Adrenal gland (tissue), 12 donors: ENCODE measurements around the gene FAM174C. TPM values are rescaled to one million over a fixed set of nuclear protein-coding genes. Genes with fewer than 3 reads are reported as not detected.

Experiments used
- DNase-seq, 7 donors: peaks; one replicate each; pipeline ENCODE4 v3.0.0-alpha.2; 2019 to 2020
- H3K27ac ChIP-seq, 5 donors: fragments of 200-600 bp; sonication (generic) in 4 of 5; 1 replicate in 3 of 5; 2 replicates in 2 of 5; pipeline versions ENCODE4 v1.5.1 to v1.8.0; 2016 to 2020; ENCODE audit warnings: mild to moderate bottlenecking in 1 of 5
- H3K27me3 ChIP-seq: fragments of 200-600 bp; 2 replicates; pipeline ENCODE4 v1.8.0; 2021
- H3K36me3 ChIP-seq, 2 donors: fragments of 200-600 bp; replicated peaks in 1 of 2; 1 replicate in 1 of 2; 2 replicates in 1 of 2; pipeline versions ENCODE4 v1.5.1 to v1.8.0; 2018 to 2022
- H3K4me1 ChIP-seq, 2 donors: fragments of 200-600 bp; replicated peaks in 1 of 2; 1 replicate in 1 of 2; 2 replicates in 1 of 2; pipeline versions ENCODE4 v1.5.1 to v1.8.0; 2018 to 2021
- H3K4me3 ChIP-seq, 4 donors: fragments of 200-600 bp; sonication (generic) in 3 of 4; one replicate each; pipeline ENCODE4 v1.5.1; 2016 to 2018
- H3K9me3 ChIP-seq, 3 donors: fragments of 200-600 bp; sonication (generic) in 1 of 3; replicated peaks in 1 of 3; 1 replicate in 2 of 3; 2 replicates in 1 of 3; pipeline versions ENCODE4 v1.5.1 to v1.8.0; 2016 to 2021
- POLR2A ChIP-seq, 2 donors: fragments of 450-650 bp; IDR thresholded peaks; one replicate each; pipeline ENCODE4 v1.6.1; 2017; ENCODE audit warnings: antibody characterized with exemption in 2 of 2, mild to moderate bottlenecking in 2 of 2, moderate library complexity in 1 of 2
- WGBS, 4 donors: extraction: QIAGEN DNeasy Blood & Tissue Kit in 2 of 4; methylation state at CpG; one replicate each; pipeline versions ENCODE4 v1.1.5 to v1.1.7; 2013 to 2017; 5-methylcytosine and 5-hydroxymethylcytosine counted together
- intact Hi-C, 2 donors: fragments of 100-400 bp; cut with DNase I; formaldehyde crosslinking; loops; one replicate each; pipeline versions ENCODE4 v1.14.1 to v1.15.0; 2022 to 2023
- polyA plus RNA-seq, 3 donors: library from polyadenylated mRNA; stranded (reverse); fragments of 200-250 nt in 2 of 3; fragments of 350-450 nt in 1 of 3; fragmentation: Illumina TruSeq in 1 of 3; extraction: RNeasy Lipid Tissue Mini Kit (QIAGEN cat#74804) in 1 of 3; gene quantifications; one replicate each; pipeline ENCODE4 v1.2.3, GENCODE V29; 2013 to 2014
- total RNA-seq, 9 donors: library from RNA; depleted of rRNA in 4 of 9; stranded (reverse); fragments of >200 nt in 4 of 9; fragments of 120-200 nt in 1 of 9; fragmentation: NEBNext Ultra II Directional in 1 of 9; extraction: Animal tissue kit (Norgen Biotek cat#: 25700) in 1 of 9; gene quantifications; one replicate each; pipeline versions ENCODE4 v1.1.0 to v1.2.4, GENCODE V29; 2013 to 2023
- TF ChIP-seq, protein P1 (sequence below), 6 experiments: fragments of 450-650 bp in 4 of 6; fragments of 200-600 bp in 2 of 6; sonication (generic) in 1 of 6; IDR thresholded peaks; 1 replicate in 5 of 6; 2 replicates in 1 of 6; pipeline versions ENCODE4 v1.5.1 to v1.8.0; 2016 to 2021; ENCODE audit warnings: antibody characterized with exemption in 6 of 6, mild to moderate bottlenecking in 2 of 6, moderate library complexity in 1 of 6
- donor health status: healthy with polysubstance abuse.
- donor health status: Bipolar disorder and iron deficiency.
- donor health status: DM: yes; HTN: yes; CAD: no.
- donor health status: DM: no; HTN: no; CAD: no.
- donor health status: DM: no; HTN: no; CAD: no.
- donor health status: DM: yes; HTN: yes; CAD: no.

The FAM174C gene
- total and polyA plus RNA-seq, 12 donors = 3.8 to 279 (median 86.5) TPM

DNA sequence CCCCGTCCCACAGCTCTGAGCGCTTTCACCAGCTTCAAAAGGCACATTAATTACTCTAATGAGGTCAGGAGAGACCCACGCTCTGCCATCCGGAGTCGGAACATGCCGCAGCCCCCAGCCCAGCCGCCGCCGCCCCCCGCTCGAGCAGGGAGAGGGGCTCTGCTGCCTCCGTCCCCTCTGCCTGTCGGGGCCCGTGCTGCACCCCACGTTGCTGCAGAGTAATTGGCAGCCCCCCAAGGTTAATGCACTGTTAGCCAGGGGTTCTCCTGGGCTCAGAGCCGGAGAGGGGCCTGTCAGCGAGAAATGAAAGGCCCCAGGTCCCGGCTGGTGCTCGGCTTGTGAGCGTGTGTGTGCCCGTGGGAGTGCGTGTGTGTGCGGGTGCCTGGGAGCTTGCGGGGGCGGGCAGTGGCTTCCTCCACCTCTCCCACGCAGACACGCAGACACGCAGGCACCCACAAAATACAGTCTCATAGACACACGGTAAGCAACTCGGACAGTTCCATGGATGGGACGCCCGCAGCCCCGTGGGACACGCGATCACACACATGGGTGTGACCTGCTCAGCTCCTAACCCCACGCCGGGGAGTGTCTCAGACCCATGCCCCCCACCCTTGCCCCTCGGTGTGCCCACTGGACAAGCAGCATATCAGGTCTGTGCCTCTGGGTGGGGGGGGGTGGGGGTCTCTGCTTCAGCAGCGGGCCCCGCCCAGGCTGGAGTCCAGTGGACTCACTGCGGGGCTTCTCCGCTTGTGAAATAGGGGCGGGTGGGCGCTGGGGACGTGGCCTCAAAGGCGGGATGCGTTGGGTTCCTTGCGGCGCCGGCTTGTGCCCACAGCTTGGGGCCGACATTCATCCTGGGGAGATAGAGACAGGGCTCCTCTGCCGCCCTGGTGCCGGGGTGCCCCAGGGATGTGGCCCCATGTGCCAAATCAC lies 5.6 kb downstream of the FAM174C start:
- Histone ChIP-seq H3K4me1 (peaks cover 9 to 15% of the 10 kb centered on the region in 2 donors), H3K36me3 (peaks cover 0 to 17% of the 10 kb centered on the region in 2 donors), H3K27ac (no peak overlapping the region), H3K9me3 (no peaks in the 10 kb centered on the region), H3K27me3 (peaks cover 25% of the 10 kb centered on the region), H3K4me3 (no peak overlapping the region)
- 73 to 81% (median 78%) methylated on average over 9 to 53 of the region's 53 CpGs for WGBS, 4 donors
- intact Hi-C loops = loop anchor here (10.0 kb wide), 2 partner anchors 104 to 234 kb away; partner anchors contain the start of genes ADAMTSL5 (in 1 of the 2) and NDUFS7 (in 1 of the 2)
- TF ChIP-seq, protein P1, sequence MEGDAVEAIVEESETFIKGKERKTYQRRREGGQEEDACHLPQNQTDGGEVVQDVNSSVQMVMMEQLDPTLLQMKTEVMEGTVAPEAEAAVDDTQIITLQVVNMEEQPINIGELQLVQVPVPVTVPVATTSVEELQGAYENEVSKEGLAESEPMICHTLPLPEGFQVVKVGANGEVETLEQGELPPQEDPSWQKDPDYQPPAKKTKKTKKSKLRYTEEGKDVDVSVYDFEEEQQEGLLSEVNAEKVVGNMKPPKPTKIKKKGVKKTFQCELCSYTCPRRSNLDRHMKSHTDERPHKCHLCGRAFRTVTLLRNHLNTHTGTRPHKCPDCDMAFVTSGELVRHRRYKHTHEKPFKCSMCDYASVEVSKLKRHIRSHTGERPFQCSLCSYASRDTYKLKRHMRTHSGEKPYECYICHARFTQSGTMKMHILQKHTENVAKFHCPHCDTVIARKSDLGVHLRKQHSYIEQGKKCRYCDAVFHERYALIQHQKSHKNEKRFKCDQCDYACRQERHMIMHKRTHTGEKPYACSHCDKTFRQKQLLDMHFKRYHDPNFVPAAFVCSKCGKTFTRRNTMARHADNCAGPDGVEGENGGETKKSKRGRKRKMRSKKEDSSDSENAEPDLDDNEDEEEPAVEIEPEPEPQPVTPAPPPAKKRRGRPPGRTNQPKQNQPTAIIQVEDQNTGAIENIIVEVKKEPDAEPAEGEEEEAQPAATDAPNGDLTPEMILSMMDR (IDR thresholded peaks at IDR 0.05) = no peak
- no peak for TF ChIP-seq POLR2A (IDR thresholded peaks at IDR 0.05)
- peak in 2 of 7 donors; percentile 24 to 39 for DNase-seq

GRCh38 chr19:1281569-1282287 lies 6.4 kb downstream of the FAM174C start:
- no peaks in the 10 kb centered on the region for H3K9me3 ChIP-seq
- H3K4me3 ChIP-seq = no peak overlapping the region
- H3K36me3 ChIP-seq = peaks cover 0 to 17% of the 10 kb centered on the region in 2 donors
- intact Hi-C loops = loop anchor here (10.0 kb wide), 2 partner anchors 103 to 233 kb away; partner anchors contain the start of genes ADAMTSL5 (in 1 of the 2) and NDUFS7 (in 1 of the 2)
- no peak for DNase-seq
- H3K4me1 ChIP-seq = peaks cover under 1 to 7% of the 10 kb centered on the region in 2 donors
- TF ChIP-seq, protein P1 (IDR thresholded peaks at IDR 0.05) = no peak
- no peak for TF ChIP-seq POLR2A (IDR thresholded peaks at IDR 0.05)
- peaks cover 30% of the 10 kb centered on the region for H3K27me3 ChIP-seq
- WGBS, 4 donors = 53 to 71% (median 61%) methylated on average over 6 to 15 of the region's 15 CpGs
- no peak overlapping the region for H3K27ac ChIP-seq

DNA sequence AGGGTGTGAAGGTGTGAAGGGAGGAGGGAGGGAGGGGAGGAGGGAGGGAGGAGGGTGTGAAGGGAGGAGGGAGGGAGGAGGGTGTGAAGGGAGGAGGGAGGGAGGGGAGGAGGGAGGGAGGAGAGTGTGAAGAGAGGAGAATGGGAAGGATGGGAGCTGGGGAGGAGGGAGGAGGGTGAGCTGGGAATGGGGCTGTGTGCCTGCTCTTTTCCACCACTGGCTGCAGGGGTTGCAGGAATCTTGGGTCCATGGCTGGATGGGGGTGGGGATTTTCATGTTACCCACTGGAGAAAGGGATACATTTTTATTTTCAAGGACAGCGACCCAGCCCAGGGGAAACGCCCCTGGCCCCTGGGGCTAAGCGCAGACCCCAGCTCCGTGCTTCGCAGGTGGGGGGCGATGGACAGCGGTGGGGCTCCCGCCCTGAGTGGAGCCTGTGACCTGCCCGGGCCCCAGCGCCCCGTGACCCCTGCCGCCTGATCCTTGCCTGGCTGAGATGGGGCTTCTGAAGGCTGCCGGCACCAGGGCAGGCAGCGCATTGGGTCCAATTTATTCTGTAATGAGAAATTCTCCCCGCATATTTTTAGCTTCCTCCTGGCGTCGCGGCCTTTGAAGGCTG lies 7.4 kb downstream of the FAM174C start:
- intact Hi-C loops = loop anchor here (10.0 kb wide), 2 partner anchors 102 to 232 kb away; partner anchors contain the start of genes ADAMTSL5 (in 1 of the 2) and NDUFS7 (in 1 of the 2)
- TF ChIP-seq, protein P1 (IDR thresholded peaks at IDR 0.05) = no peak
- TF ChIP-seq POLR2A (IDR thresholded peaks at IDR 0.05) = no peak
- H3K36me3 ChIP-seq = peaks cover 0 to 10% of the 10 kb centered on the region in 2 donors
- DNase-seq = no peak
- H3K9me3 ChIP-seq = no peaks in the 10 kb centered on the region
- H3K4me1 ChIP-seq = peaks cover 0 to 5% of the 10 kb centered on the region in 2 donors
- H3K27me3 ChIP-seq = peaks cover 39% of the 10 kb centered on the region
- H3K4me3 ChIP-seq = no peak overlapping the region
- no peak overlapping the region for H3K27ac ChIP-seq
- 70 to 75% (median 73%) methylated on average over 9 to 18 of the region's 18 CpGs for WGBS, 4 donors
